ENCODE measurements around the gene MAGEA10.

GRCh38 chrX:152103866-152104265 lies 34.5 kb downstream of the MAGEA10 start:
- no peak for TF ChIP-seq POLR2A (IDR thresholded peaks at IDR 0.05)
- TF ChIP-seq CTCF (IDR thresholded peaks at IDR 0.05): no peak
